HG03135 (cell line): ENCODE measurements around the gene SPAG8.

ENCODE experiments used
- ATAC-seq: cut with Tn5 transposase; IDR thresholded peaks from one replicate; pipeline ENCODE4 v1.9.1; 2021; ENCODE audit warnings: mild to moderate bottlenecking, moderate library complexity; ENCODE audit not compliant: unreplicated experiment

SPAG8 gene

DNA sequence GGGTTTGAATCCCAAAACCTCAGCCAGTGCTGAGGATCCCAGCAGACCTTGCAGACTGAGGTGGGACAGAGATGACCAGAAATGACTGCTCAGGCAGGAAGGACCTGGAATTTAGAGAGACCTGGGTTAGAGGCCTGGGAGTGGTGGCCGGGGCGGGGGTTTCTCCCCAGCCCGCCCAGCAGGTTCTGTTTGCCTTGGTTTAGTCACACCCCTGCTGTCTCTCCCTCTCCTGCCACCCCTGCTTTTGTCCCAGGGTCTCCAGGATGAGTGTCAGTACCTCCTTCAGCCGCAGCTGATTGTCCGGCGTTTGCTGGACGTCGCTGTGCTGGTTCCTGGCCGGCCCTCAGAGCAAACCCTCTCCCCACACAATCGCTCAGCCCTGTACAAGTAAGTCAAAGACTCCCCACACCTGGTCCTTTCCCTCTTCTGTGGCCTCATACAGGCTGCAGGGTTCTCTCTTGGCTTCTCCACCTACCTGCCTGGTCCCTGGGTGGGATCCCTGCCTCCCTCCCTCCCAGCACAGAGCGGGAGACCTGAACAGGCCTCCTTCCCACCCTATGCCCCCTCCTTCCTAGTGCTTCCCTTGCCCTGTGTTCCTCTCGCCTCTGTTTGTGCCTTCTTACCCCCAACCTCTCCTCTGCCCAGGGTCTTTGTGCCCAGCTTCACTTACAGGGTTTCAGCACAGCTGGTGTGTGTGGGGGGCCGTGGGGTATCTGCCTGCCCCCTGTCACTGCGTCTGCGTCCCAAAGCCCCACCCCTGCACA, 29.0 kb upstream of the SPAG8 start:
- no peak for ATAC-seq

- no peak for ATAC-seq
Observed at GRCh38 chr9:35839926-35840325, 27.9 kb upstream of the SPAG8 start.

DNA sequence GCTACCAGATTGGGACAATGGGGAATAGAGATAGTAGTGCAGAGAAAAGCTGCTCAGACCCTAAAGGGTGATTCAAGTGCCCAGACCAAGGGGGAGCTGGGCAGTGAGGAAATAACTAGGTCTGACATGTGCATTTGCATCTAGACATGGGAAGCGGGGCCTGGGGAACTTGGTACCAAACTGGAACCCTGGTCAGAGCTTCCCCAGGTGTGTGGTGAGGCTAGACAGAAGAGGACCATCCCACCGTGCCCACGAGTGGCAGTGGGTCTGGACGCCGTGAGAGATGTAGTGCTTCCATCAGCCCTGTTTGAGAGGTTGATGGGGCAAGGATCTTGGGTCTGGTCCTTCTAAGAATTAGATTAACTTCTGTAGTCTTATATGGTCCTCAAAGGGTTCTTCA, 24.5 kb upstream of the SPAG8 start:
- no peak for ATAC-seq

DNA sequence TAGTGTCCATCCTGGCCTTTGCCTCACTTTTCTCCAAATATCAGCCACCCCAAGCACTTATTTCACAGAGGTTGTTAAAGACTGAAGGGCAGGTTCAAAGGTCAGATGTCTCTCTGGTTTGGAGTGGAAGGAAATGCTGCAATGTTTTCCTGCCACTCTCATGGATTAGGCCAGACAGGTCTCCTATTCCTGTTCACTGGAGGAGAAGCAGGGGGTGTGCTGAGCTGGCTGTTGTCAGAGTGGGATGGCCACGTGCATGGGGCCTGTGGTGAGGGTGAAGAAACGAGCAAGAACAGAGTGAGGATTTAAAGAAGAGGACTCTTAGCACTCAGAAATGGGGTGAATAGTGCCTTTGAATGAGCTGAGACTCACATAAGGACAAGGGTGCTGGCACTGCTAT, 23.7 kb upstream of the SPAG8 start:
- ATAC-seq: no peak

- no peak for ATAC-seq
Observed at GRCh38 chr9:35835216-35835632, 23.2 kb upstream of the SPAG8 start.

GRCh38 chr9:35834260-35835215, 22.5 kb upstream of the SPAG8 start:
- no peak for ATAC-seq

- ATAC-seq: no peak
Observed at GRCh38 chr9:35832814-35833213, 20.8 kb upstream of the SPAG8 start.

DNA sequence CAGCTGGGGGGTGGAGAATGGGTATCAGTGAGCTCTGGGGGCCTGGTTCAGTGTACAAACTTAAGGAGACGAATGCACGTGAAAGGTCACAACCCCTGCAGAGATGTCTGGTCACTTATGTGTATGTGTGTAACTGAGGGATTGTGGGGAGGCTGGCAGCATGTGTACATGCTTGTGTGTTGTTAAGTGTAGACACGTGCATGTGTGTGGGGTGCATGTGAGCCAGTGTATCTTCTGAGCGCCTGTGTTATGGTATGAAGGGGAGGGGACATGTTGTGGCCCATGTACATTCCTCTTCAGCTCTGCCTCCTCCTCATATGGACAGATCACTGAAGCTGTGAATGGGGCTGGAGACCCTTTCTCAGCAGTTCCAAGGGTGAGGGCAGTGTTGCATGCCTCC, 19.0 kb upstream of the SPAG8 start:
- ATAC-seq: no peak

- no peak for ATAC-seq
Observed at GRCh38 chr9:35829764-35830096, 17.7 kb upstream of the SPAG8 start.

DNA sequence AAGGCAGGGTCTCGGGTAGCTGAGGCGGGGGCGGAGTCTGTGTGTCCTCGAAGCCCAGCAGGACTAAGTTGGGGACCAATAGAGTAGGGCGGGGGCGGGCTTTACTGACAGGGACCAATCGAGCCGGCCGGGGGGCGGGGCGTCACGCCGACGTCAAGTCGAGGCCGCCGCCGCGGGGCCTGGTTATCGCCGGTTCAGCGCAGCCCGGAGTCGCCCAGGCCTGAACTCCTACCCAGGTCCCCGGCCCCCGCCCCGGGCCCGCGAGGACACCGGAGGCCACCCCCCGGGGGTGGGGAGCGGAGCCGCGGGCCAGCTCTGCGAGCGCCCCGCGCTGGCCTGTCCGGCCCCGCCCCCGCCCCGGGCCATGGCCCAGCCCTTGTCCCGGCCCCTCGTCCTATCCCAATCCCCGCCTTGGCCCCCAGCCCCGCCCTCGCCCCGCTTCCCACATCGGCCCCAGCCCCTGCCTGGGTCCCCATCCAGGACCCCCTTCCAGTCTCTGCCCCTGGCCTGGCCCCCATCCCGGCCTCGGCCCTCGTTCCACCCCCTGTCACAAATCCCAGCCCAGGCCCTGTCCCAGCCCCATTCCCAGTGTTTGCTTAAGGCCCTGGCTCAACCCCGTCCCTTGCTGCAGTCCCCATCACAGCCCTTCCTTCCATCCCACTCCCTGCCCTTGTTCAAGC, 17.2 kb upstream of the SPAG8 start, which contains the start of gene TMEM8B:
TMEM8B (plus strand) TSS at position 145 of the 680 bp plus-strand sequence; CDS start at position 365, 220 bp downstream.
- peak; percentile 65 for ATAC-seq

DNA sequence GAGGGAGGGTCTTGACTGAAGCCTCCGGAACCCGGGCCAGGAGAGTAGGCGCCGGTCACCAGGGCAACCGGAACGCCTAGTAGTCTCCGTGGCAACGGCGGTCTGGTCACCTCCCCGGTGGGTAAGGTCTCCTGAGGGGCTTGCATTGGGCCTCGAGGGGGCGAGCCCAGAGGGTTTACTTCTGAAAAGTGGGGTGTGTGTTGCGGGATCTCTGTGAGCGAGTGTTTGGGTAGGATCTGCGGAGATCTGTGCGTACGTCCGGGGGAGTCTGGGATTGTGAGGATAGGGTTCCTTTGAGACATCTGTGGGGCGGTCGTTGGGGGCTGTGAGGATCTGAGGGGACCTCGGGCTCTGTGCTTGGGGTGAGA, 16.6 kb upstream of the SPAG8 start, which contains the start of gene FAM221B:
FAM221B (minus strand) TSS at position 17 of the 368 bp plus-strand sequence. CDS start 2,571 bp downstream, outside the sequence.
- ATAC-seq: no peak

DNA sequence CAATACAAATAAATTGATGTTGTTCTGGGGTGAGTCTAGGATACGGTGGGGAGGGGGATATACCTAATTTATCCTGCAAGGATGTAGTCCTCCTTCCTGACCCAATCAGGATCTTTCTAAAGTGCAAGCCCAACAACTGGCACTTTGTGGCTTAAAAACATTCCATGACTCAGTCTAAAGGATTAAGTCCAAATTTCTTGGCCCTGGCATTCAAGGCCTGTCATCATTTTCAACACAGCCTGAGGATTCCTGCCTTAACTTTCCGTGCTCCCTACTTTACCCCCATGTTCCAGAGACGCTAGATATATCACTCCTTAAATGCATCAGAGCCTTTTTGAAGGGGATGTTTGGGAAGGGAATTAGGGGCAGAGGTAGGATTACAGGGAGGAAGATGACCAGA, 15.4 kb upstream of the SPAG8 start:
- no peak for ATAC-seq

GRCh38 chr9:35826071-35826701, 14.1 kb upstream of the SPAG8 start:
- peak; percentile 43 for ATAC-seq

GRCh38 chr9:35822926-35823325, 10.9 kb upstream of the SPAG8 start:
- no peak for ATAC-seq

GRCh38 chr9:35820076-35820475, 8.0 kb upstream of the SPAG8 start:
- ATAC-seq: no peak

GRCh38 chr9:35818341-35818740, 6.3 kb upstream of the SPAG8 start:
- no peak for ATAC-seq

GRCh38 chr9:35816708-35817107, 4.6 kb upstream of the SPAG8 start:
- no peak for ATAC-seq

GRCh38 chr9:35814841-35815543, 2.9 kb upstream of the SPAG8 start, which contains the start of gene HINT2:
Gene HINT2 (minus strand): TSS chr9:35815042. CDS start chr9:35814979, 63 bp downstream.
- ATAC-seq: peak; percentile 69

- ATAC-seq: peak; percentile 29
Observed at GRCh38 chr9:35814106-35814840, 2.2 kb upstream of the SPAG8 start.
